Ovary (tissue), 9 donors: ENCODE data around the gene NR3C2. TPM values are rescaled to one million over a fixed set of nuclear protein-coding genes. Genes with fewer than 3 reads are reported as not detected.
A peak's percentile ranks its signal among the peaks of the same experiment; 100 is the strongest.

Experiments
- DNase-seq, 5 donors: peaks; one replicate each; pipeline ENCODE4 v3.0.0-alpha.2; 2019 to 2020
- H3K27ac ChIP-seq, 2 donors: fragments of 200-600 bp; one replicate each; pipeline versions ENCODE4 v1.5.1 to v1.8.0; 2019 to 2022
- H3K27me3 ChIP-seq: fragments of 200-600 bp; one replicate; pipeline ENCODE4 v1.8.0; 2022
- H3K36me3 ChIP-seq: fragments of 200-600 bp; sonication (generic); one replicate; pipeline ENCODE4 v1.5.1; 2019
- H3K4me1 ChIP-seq: one replicate; pipeline ENCODE4 v1.8.1; 2013; ENCODE audit warnings: mild to moderate bottlenecking, moderate library complexity; ENCODE audit not compliant: insufficient read depth
- H3K4me3 ChIP-seq: fragments of 200-600 bp; sonication (generic); one replicate; pipeline ENCODE4 v1.5.1; 2017
- H3K9me3 ChIP-seq, 2 donors: fragments of 200-600 bp in 1 of 2; sonication (generic) in 1 of 2; one replicate each; pipeline versions ENCODE4 v1.5.1 to v1.8.1; 2013 to 2019; ENCODE audit warnings: mild to moderate bottlenecking in 1 of 2, moderate library complexity in 1 of 2
- CTCF ChIP-seq, 3 donors: fragments of 450-650 bp in 2 of 3; fragments of 200-600 bp in 1 of 3; IDR thresholded peaks; one replicate each; pipeline versions ENCODE4 v1.5.1 to v1.8.0; 2016 to 2022; ENCODE audit warnings: antibody characterized with exemption in 3 of 3, mild to moderate bottlenecking in 1 of 3
- EP300 ChIP-seq: sonication (generic); formaldehyde crosslinking; IDR thresholded peaks from one replicate; pipeline ENCODE4 v1.6.1; 2017; ENCODE audit warnings: antibody characterized with exemption
- POLR2A ChIP-seq: fragments of 450-650 bp; IDR thresholded peaks from one replicate; pipeline ENCODE4 v1.6.1; 2017; ENCODE audit warnings: antibody characterized with exemption, mild to moderate bottlenecking, moderate library complexity
- WGBS, 3 donors: extraction: QIAGEN DNeasy Blood & Tissue Kit in 1 of 3; methylation state at CpG; one replicate each; pipeline versions ENCODE4 v1.1.5 to v1.1.7; 2013 to 2017; 5-methylcytosine and 5-hydroxymethylcytosine counted together
- intact Hi-C, 4 donors: fragments of 100-400 bp; cut with DNase I; formaldehyde crosslinking; loops; one replicate each; pipeline versions ENCODE4 v1.11.0 to v1.15.1; 2022 to 2023
- polyA plus RNA-seq, 2 donors: library from polyadenylated mRNA; stranded (reverse); fragments of 200-250 nt in 1 of 2; fragments of 350-450 nt in 1 of 2; fragmentation: Illumina TruSeq in 1 of 2; extraction: RNeasy Lipid Tissue Mini Kit (QIAGEN cat#74804) in 1 of 2; gene quantifications; one replicate each; pipeline ENCODE4 v1.2.3, GENCODE V29; 2013 to 2014
- total RNA-seq, 7 donors: library from RNA; depleted of rRNA in 2 of 7; stranded (reverse); fragments of >200 nt in 2 of 7; fragmentation: NEBNext Ultra II Directional in 3 of 7; extraction: Animal tissue kit (Norgen Biotek cat#: 25700) in 3 of 7; gene quantifications; one replicate each; pipeline versions ENCODE4 v1.1.0 to v1.2.4, GENCODE V29; 2016 to 2023
- donor health status: DM: no; HTN: no; CAD: no; lungs with moderate emphysema.
- donor health status: DM: no; HTN: no; CAD: no.
- donor health status: Bipolar disorder and iron deficiency.
- donor health status: DM: yes; HTN: yes; CAD: no.
- donor health status: DM: no; HTN: no; CAD: no.
- donor health status: DM: yes; HTN: yes; CAD: no.

Gene NR3C2
- total and polyA plus RNA-seq, 9 donors, result 6.8 to 37.5 (median 22.9) TPM

- intact Hi-C loops, result no loop called here
- WGBS, 3 donors, result 90 to 96% (median 96%) methylated on average over 2 of the region's 2 CpGs
- peaks cover 5% of the 10 kb centered on the region for H3K4me1 ChIP-seq
These were observed 4.2 kb downstream of the NR3C2 start for GRCh38 chr4:148438047-148438446.

GRCh38 chr4:148437439-148437838 is 4.8 kb downstream of the NR3C2 start:
- Histone ChIP-seq H3K4me1 (peaks cover 5% of the 10 kb centered on the region), H3K27ac (no peak overlapping the region), H3K36me3 (no peaks in the 10 kb centered on the region), H3K4me3 (no peak overlapping the region), H3K9me3 (no peaks in the 10 kb centered on the region), H3K27me3 (no peaks in the 10 kb centered on the region)
- no peak for TF ChIP-seq POLR2A
- no peak for TF ChIP-seq CTCF (IDR thresholded peaks at IDR 0.05)
- no peak for TF ChIP-seq EP300
- DNase-seq, result no peak
- intact Hi-C loops, result no loop called here
- 82 to 88% (median 86%) methylated on average over 2 of the region's 2 CpGs for WGBS, 3 donors

More at GRCh38 chr4:148438047-148438446, 4.2 kb downstream of the NR3C2 start:
- TF ChIP-seq POLR2A (no peak), CTCF (IDR thresholded peaks at IDR 0.05) (no peak), EP300 (no peak)
- no peak overlapping the region for H3K4me3 ChIP-seq
- H3K9me3 ChIP-seq, result no peaks in the 10 kb centered on the region
- H3K27me3 ChIP-seq, result no peaks in the 10 kb centered on the region
- H3K27ac ChIP-seq, result no peak overlapping the region
- no peak for DNase-seq
- no peaks in the 10 kb centered on the region for H3K36me3 ChIP-seq

GRCh38 chr4:148436512-148436911 is 5.7 kb downstream of the NR3C2 start:
- intact Hi-C loops, result no loop called here
- H3K27ac ChIP-seq, result no peak overlapping the region
- DNase-seq, result no peak
- no peak for TF ChIP-seq EP300
- no peak for TF ChIP-seq POLR2A
- no peak for TF ChIP-seq CTCF (IDR thresholded peaks at IDR 0.05)
- no peaks in the 10 kb centered on the region for H3K27me3 ChIP-seq
- 43 to 70% (median 57%) methylated on average over 7 of the region's 7 CpGs for WGBS, 3 donors
- H3K4me1 ChIP-seq, result peaks cover 5% of the 10 kb centered on the region
- H3K36me3 ChIP-seq, result no peaks in the 10 kb centered on the region
- no peak overlapping the region for H3K4me3 ChIP-seq
- no peaks in the 10 kb centered on the region for H3K9me3 ChIP-seq

DNA sequence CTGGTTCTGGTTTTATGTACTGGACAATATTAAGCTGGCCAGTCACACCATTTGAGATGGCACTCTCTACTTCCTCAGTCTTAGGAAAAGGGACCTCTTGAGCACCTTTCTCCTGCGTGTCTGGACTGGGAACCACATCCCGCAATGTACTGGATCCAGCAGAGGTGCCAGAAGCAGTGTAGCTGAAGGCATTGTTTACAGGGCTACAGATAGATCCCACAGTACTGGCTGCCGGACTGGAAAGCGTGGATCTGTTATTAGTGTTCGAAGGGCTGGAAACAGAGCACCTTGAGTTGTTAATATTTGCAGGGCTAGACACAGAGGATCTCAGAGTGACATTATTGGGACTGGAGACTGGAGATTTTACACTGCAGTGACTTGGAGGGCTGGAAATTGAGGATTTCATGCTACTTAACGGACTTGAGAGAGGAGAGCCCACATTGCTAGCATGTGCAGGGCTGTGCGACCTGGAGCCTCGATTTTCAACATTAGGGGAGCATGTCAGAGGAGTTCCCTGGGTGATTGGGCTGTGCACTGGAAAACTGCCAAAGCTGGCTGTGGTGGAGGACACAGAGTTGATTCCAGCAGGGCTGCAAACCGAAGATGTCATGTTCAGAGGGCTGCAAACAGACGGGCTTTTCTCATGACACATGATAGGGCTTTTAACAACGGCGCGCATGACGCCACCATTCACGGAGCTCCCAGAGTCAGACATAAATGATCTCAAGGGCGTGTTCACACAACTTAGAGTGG is 6.4 kb downstream of the NR3C2 start:
- DNase-seq, result peak in 1 of 5 donors; percentile 41
- Histone ChIP-seq H3K27me3 (no peaks in the 10 kb centered on the region), H3K4me3 (no peak overlapping the region), H3K27ac (no peak overlapping the region), H3K4me1 (peaks cover 5% of the 10 kb centered on the region), H3K9me3 (no peaks in the 10 kb centered on the region), H3K36me3 (no peaks in the 10 kb centered on the region)
- intact Hi-C loops, result no loop called here
- no peak for TF ChIP-seq CTCF (IDR thresholded peaks at IDR 0.05)
- no peak for TF ChIP-seq POLR2A
- no peak for TF ChIP-seq EP300
- WGBS, 3 donors, result 85 to 92% (median 86%) methylated on average over 16 of the region's 16 CpGs
